Head of caudate nucleus (tissue), 42 donors: Measurements from ENCODE around the gene SERPINE2.
A peak's percentile ranks its signal among the peaks of the same experiment; 100 is the strongest.
"Not testable (repeated sequence)": the region's sequence is repeated elsewhere in the genome, so short reads cannot be mapped to it uniquely, and the experiment has no call there.

Experiments
- DNase-seq, 42 donors: peaks; one replicate each; pipeline versions ENCODE4 v3.0.0 to v3.0.0-alpha.2; 2020 to 2021; ENCODE audit warnings: mixed read lengths in 7 of 42
- intact Hi-C: fragments of 100-400 bp; cut with DNase I; formaldehyde crosslinking; loops from one replicate; pipeline ENCODE4 v1.15.0; 2022

Gene SERPINE2

DNA sequence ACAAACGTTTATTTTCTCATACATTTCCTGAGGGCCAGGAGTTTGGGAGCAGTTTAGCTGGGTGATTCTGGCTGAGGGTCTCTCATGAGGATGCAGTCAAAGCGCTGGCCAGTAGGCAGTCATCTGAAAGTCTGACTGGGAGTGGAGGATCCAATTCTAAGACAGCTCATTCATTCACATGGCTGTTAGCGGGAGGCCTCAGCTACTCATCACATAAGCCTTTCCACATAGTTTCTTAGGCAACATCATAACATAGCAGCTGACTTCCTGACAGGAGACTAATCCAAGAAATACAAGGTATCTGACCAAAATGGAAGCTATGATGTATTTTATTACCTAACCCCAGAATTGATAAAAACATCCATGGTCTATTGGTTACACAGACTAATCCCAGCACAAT is 84.7 kb downstream of the SERPINE2 start:
- DNase-seq: no peak
- intact Hi-C loops: no loop called here

DNA sequence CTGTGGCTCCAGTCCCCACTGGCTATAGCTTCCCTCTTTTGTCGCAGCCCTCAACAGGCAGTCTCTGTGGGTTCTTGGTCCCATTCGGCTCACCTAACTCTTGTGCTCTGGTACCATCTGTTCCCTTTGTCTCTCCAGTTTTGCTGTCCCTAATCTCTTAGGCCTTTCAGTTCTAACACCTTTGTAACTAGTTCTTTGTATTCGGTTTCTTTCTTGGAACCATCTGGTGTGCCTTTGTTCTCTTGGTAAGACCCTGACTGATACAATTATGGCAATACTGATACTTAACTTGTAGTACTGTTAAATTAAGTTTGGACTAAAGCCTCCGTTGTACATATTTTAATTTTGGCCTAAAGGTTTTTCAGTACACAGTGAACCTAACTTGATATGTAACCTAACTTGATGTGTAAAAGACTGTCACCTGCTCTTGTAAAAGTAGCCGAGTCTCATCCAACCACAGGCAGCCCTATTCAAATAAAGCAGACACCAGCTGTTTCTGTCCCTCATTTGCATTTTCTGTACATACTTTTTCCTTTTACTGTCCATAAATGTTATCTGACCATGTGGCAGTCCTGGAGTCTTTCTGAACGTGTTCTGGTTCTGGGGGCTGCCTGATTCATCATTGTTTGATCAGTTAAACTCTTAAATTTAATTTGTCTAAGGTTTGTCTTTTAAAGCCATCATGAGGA is 86.7 kb downstream of the SERPINE2 start:
- no peak for DNase-seq
- intact Hi-C loops: no loop called here

DNA sequence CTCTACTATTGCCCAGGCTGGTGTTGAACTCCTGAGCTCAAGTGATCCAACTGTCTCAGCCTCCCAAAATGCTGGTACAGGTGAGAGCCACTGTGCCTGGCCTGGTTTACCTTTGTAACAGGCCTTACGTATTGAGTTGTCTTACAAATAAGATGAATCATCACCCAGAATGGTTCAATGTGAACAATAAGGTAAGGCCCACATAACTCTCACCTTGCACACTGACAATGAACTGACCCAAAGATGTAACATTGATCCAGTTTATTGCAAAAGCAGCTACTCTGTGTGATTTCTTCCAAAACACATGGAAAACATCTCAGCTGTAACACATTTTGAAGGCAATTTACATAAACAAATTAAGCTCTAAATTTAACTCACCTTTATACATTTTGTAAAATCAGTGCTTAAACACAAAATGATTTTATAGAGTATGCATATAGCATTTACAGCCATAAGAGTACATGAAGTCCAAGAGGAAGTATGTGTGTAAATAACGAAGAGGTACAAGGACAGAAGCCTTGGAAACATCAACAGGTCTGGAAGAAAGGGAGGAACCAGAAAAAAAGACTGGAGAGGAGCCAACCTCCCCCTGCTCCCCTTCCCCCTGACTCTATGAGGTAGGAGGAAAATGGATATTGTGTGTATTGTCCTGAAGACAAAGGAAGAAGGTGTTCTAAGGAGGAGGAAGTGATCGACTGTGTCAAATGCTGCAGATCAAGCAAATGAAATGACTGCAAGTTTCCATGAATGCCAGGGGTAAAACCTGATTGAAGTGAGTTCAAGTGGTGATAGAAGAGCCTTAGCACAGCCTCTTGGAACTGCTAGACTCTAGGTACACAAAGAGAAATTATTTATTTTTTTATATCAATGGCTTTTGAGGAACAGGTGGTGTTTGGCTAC is 88.4 kb downstream of the SERPINE2 start:
- no peak for DNase-seq
- intact Hi-C loops: no loop called here

DNA sequence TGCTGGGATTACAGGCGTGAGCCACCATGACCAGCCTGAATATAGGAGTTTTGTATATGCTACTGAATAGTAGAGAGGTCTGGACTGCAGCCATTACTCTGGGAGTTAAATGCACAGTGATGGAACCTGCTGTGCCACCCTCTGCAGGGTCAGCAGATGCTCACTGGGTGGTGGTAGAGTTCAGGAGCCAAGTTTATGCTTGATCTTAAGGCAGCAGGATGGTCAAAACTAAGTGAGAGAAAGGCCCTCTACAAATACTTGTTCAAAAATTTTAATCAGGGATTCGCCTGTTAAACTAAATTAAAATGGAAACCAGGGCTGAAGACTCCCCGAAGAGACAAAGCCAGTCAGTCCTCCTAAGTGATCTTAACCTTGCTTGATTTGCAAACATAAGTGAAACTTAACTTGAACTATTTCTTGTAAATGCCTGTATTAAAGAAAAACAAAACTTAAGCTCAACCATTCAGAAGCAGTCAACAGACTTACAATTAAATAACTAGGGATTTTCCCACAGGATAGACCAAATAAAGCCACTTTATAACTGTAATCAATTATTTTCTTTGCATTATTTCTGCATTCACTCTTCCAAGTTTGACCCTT is 89.7 kb downstream of the SERPINE2 start:
- no peak for DNase-seq
- intact Hi-C loops: no loop called here

DNA sequence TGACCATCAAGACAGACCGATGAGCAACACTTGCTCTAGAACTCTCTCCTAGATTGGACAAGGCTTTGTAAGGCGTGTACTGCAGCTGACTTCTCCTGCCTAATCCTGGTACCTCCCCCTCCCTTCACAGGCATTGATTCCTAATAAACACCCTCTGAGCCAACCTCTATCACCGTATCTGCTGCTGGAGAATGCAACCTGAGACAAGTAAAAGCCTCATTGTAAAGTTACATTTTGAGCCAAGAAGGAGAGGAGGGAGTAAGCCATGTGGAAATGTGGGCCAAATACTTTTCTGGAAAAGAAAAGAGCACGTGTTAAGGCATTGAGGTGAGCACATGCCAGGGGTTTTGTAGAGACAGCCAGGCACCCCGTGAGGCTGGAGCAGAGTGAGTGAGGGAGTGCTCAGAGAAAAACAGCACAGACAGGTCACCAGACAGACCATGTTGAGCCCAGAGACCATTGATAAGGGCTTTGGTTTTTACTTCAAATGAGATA is 91.3 kb downstream of the SERPINE2 start:
- DNase-seq: no peak
- intact Hi-C loops: no loop called here

DNA sequence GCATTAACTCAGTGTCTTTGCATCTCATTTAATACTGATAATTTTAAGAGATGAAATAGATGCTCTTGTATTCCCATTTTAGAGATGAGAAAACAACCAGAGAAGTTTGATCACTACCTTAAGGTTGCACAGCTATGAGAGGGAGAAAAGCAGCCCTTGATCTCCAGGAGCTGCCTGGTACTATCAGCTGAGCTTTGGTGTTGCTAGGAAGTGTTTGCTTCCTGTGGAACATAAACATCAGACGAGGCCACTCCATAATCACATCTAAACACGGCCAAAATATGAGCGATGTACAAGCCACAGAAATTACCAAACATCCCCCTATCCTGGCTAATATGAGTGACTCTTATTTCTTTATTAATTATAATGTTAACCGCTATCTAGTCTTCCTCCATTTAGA is 93.3 kb downstream of the SERPINE2 start:
- intact Hi-C loops: no loop called here
- DNase-seq: no peak

DNA sequence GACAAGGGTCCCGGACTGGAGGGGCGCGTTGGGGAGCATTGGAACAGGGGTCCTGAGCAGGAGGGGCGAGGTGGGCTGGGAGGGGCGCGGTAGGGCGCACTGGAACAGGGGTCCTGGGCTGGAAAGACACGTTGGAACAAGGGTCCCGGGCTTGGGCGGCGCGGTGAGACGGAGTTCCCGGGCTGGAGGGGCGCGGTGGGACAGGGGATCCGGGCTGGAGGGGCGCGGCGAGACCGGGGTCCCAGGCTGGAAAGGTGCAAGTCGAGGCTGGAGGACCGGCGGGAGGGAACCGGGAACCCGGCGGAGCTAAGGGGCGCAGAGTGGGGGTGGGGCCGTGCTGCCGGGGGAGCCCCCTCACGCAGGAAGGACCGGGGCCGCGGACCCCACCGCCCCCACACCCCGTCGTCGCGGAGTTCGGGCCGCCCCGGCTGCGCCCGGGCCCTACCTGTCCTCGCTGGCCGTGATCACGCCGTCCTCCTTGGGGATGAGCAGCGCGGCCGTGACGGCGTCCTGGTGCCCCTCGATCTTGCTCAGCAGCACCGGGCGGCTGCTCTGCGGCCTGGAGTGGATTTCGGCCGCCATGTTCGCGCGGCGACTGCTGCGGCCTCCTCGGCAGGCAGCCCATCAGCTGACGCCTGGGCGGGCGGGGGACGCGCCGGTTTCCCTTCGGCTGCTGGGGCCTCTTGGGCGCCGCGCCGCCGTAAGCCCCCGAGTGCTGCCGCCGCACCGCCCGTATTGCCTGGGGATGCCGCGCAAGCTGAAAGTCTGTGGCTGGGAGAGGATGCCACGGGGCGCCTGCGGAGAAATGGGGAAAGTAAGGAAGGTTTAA is 94.2 kb downstream of the SERPINE2 start, which contains the start of gene WDFY1:
WDFY1 (minus strand) TSS at position 633 of the 829 bp plus-strand sequence; CDS start at position 582, 51 bp downstream.
- peak; percentile 76 to 98 (median 94) for DNase-seq
- intact Hi-C loops: no loop called here

DNA sequence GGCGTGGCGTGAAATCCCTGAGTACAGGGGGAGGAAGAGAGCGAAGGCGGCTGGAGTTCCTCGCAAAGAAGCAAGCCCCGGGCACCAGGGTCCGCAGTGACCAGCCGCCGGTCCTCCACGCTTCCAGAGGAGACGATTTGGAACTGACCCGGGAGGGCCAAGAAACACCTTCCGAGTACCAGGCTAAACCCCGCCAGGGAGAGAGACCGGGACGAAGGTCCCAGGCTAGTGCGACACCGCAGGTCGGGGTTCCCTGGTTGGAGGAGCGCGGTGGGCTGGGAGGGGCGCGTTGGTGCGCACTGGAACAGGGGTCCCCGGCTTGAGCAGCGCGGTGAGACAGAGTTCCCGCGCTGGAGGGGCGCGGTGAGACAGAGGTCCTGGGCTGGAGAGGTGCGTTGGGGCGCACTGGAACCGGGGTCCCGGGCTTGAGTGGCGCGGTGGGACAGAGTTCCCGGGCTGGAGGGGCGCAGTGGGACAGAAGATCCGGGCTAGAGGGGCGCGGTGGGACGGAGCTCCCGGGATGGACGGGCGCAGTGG is 94.9 kb downstream of the SERPINE2 start:
- intact Hi-C loops: no loop called here
- peak in 40 of 42 donors; percentile 16 to 69 (median 43) for DNase-seq

DNA sequence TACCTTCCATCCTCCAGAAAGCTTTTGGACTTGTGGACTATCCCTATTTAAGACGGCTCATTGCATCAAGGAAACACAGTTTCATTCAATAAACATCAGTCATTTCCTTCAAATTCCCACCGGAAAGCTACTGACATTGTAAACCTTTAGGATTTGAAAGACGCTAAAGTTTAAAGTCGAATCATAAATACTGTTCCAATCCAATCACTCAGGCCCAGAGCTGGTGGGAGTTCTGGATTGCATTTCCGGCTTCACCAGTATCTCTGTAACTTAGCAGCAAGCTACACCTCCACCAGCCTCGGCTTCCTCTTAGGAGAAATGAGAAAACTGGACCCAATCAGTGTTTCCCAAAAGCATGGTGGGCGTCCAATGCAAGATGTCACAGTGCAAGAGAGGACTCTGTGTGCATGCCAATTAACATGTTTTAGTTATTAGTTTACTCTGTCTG is 95.5 kb downstream of the SERPINE2 start:
- intact Hi-C loops: no loop called here
- peak in 2 of 42 donors; percentile 19 to 45 for DNase-seq

DNA sequence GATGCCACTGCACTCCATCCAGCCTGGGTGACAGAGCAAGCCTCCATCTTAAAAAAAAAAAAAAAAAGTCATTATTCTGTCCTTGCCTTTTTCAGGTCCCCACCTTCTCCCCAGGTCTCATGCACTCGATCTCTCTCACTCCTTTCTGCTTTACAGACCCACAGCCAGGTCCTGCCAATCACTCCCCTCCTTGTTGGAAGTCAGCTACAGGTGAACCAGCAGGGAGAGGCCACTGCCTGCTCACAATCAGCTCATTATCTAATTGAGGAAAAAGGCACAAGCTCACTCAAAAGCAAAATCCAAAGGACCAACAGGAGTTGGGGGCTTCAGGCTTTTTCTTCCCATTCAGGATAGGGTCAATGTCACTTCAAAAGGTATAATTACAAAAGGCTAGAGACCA is 96.0 kb downstream of the SERPINE2 start:
- DNase-seq: no peak
- intact Hi-C loops: no loop called here

DNA sequence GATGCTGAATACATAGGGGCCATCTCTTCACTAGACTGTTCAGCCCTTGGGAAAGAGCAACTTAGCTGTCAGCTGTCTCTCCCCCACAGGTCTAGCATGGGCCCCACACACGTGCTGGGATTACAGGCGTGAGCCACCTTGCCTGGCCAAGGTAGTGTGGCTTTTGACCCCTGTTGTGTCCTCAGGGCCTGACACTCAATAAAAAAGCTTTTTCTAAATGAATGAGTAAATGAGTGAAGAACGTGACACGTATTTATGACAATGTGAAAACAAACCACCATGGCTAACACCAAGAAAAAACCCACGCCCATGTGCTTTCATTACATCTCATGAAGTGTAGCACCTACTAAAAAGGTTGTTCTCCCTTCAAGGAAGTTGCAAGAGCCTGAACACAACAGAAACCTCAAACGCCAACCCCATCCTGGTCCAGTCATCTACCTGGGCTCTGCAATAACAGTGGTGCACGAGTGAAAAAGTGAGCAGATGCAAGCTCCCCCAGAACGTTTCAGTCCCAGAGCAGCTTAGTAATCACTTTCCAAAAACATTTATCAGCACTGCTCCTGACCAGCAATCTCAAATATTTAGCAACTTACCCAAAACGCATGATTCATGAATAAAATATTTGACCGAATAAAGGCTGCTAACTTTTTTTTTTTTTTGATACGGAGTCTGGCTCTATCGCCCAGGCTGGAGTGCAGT is 97.4 kb downstream of the SERPINE2 start:
- intact Hi-C loops: no loop called here
- DNase-seq: no peak

DNA sequence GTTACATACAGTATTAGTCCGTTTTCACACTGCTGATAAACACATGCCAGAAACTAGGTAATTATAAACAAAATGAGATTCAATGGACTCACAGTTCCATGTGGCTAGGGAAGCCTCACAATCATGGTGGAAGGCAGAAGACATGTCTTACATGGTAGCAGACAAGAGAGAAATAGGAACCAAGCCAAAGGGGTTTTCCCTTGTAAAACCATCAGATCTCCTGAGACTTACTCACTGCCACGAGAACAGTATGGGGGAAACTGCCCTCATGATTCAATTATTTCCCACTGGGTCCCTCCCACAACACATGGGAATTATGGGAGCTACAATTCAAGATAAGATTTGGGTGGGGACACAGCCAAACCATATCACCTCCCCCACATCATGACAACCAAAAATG is 99.6 kb downstream of the SERPINE2 start:
- DNase-seq, intact Hi-C loops: not testable (repeated sequence)

DNA sequence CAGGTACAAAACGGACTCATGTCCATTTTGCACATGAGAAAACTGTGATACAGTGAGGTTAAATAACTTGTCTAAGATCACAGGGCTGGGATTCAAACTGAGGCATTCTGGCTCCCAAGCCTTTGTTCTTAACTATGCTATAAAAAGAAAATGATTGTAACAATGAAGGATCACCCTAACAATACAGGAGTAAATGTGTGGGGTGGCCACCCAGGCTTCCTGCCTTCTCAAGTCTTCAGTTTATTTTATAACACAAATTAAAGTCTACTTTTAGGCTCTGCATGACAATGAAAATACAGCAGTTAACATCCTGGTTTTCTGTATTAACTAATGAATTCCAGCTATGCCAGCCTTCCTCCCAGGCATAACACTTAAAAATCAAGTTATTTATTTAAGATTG is 101.6 kb downstream of the SERPINE2 start:
- DNase-seq: no peak
- intact Hi-C loops: no loop called here

DNA sequence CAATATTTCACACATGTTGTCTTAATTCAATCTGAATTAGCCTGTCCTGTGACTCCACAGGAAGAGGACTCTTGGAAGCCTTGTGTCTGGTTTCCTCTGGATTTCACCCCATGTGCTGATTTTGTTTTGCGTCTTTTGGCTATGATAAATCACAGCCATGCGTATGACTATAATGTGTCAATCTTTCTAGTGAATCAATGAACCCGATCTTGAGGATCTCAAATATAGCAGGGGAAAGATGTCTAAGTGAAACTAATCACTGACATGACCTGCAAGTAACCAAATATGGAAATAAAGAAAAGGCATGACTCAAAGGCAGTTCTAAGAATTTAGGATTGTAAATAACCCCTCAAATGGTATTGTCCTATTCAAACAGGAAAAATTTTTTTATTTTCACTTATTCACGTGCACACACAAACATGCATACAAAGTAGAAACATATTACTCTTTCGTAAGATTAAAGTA is 102.2 kb downstream of the SERPINE2 start:
- DNase-seq: no peak
- intact Hi-C loops: no loop called here

DNA sequence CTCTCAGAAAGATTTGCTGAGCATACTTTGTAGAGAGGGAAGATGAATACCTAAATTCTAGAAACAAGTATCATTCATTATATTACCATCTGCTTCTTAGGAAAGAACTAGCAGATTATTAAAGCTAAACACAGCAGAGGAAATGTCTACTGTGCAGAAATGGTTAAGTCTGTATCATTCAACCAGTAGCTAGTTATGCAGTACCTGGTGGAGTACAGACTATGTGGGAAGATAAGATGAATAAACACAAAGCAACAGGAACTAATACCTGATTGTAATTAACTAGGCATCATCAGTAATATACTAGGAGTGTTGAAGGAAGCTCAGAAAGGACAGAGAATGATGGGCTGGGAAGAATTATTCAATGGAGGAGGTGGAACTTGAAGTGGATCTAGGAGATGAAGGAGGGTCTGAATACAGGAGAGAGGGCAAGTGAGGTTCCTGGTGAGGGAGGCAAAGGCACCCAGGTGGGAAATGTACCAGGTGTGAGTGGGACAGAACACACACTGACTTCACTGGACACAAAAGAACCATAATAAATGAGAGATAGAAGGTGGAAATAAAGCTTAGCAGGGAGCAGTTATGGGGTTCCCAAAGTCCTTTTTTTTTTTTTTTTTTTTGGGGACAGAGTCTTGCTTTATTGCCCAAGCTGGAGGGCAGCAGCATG is 103.5 kb downstream of the SERPINE2 start:
- intact Hi-C loops: no loop called here
- no peak for DNase-seq

DNA sequence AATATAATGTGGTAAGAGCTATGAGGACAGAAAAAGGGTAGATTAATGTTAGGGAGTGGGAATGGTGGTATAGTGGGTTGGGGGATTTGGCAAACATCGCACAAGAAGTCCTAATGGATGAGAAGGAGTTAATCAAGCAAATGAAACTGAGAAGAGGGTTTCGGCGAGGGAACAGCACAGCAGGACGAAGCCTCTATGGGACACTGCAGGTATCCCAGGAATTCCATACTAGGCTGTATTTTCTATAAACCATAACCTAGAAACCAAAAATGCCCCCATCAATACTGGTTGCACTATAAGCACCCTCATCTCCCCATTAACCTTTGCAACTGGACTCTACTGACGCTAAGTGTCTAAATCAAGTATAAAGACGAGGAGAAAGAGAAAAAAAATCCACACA is 104.2 kb downstream of the SERPINE2 start:
- DNase-seq: no peak
- intact Hi-C loops: no loop called here
